Measurements from ENCODE around the gene PLEKHB1.

Gene PLEKHB1, protein sequence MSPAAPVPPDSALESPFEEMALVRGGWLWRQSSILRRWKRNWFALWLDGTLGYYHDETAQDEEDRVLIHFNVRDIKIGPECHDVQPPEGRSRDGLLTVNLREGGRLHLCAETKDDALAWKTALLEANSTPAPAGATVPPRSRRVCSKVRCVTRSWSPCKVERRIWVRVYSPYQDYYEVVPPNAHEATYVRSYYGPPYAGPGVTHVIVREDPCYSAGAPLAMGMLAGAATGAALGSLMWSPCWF

DNA sequence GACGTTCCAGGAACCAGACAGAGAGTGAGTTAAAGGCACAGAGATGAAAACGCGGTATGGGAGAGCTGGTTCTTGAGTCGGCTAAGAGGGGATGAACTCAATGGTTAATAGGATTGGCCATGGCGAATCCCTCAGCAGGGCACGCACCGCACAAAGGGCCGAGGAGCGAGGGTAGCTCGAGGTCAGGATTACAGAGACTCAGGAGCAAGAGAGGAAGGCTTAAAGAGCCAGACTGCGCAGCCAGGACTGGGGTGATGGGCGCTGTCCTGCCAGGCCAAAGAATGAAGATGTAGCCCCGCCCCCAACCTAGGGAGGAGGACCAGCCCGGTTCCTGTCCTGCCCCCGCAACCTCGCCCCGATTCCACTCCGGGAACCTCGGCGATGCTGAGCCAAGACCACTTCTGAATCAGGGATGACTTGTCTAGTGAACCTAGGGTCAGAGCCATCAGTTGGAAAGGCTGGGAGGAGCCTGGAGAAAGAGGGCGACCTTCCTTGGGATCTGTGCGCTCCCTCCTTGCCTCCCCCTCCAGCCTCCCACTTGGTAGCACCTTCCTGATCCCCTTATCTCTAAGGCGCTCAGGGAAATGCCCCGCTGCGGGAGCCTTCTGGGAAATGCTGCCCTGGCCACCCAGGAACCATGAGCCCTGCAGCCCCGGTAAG lies at the start of gene PLEKHB1:
Gene PLEKHB1 (plus strand): TSS at position 610 of the 660 bp plus-strand sequence. CDS start 28 bp downstream, at position 638.
- no peak for DNase-seq

DNA sequence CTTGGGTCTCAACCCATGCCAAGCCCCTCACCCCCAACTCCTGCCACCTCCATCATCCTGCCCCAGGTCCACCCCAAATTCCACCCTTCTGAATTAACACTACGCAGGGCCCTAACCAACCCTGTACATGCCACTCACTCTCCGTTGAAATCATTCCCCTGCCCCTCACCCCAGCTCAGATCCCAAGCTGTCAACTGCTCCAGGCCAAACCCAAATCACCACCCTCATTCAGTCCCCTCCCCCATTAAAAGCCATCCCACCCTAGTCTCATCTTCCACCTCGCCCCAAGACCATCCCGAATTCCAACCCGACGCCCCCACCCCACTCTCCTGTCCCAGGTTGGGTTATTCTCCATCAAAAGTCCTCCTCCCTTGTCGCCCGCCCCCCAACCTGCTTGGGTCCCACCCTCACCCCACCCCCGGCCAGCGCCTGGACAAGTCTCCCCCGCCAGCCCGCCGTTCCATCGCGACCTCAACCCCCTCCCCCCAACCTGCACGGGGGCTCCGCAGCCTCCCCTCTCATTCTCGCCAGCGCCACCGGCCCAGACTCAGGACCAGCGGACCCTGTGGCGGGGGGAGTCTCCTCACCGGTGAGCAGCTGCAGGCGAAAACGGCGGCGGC lies 48.9 kb upstream of the PLEKHB1 start:
- no peak for DNase-seq

DNA sequence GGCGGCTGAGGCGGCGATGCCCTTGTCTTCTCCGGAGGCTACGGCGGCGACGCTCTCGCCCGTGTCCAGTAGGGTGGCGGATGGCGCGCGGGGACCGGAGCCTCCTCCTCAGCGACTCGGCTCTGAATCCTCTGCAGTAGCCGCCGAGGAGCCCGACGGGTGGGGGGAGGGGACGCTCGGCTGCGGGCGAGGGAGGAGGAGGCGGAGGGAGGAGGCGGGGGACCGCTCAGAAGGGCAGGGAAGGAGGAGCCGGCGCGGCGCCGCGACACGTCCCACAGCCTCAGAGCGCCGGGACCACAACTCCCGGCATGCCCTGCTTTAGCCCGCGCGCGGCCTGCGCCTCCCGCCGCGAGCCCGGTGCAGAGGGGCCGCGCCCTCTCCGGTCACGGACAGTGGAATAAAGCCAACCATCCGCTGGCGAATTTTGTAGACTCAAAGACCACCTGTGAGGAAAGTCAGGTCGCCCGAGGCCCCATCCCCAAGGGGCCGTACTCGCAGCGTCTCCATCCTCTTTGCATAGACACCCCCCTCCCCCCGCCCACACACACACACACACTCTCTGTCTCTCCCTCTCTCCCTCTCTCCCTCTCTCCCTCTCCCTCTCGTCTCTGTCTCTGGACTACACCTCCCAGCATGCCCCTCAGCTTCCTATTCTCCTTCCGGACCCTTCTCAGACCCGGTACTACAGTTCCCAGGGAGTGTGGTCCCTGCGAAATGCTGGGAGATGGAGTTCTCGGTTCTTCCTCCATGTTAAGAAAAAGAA lies 48.2 kb upstream of the PLEKHB1 start, which contains the start of gene FAM168A:
Gene FAM168A (minus strand): TSS at position 157 of the 763 bp plus-strand sequence. CDS start 129,638 bp downstream, outside the sequence.
- peak; percentile 99 for DNase-seq

DNA sequence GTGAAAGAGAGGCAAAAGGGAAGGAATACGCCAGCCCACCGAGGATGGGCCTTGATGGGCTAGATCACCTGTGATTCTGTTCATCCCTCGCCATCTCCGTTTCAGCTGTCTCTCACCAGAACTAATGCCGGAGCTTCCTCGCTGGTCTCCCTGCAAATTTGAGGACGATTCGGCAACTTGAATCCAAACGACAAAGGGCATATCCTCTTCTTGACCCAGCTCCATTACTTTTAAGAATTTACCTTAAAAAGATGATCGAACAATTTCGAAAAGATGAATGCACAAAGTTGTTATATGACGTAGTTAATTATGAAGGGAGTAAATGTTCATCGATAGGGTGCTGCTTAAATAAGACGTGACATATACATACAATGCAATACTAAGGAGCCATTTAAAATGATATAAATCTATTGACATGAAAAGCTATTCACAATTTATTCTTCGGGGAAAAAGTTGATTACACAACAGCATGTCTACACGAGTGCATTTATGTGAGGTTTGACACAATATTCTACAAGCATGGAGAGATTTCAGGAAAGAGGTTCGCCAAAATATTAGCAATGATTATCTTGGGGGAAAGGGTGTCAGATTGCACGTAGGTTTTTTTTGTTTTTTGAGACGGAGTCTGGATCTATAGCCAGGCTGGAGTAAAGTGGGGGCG lies 47.5 kb upstream of the PLEKHB1 start:
- DNase-seq: peak; percentile 78

DNA sequence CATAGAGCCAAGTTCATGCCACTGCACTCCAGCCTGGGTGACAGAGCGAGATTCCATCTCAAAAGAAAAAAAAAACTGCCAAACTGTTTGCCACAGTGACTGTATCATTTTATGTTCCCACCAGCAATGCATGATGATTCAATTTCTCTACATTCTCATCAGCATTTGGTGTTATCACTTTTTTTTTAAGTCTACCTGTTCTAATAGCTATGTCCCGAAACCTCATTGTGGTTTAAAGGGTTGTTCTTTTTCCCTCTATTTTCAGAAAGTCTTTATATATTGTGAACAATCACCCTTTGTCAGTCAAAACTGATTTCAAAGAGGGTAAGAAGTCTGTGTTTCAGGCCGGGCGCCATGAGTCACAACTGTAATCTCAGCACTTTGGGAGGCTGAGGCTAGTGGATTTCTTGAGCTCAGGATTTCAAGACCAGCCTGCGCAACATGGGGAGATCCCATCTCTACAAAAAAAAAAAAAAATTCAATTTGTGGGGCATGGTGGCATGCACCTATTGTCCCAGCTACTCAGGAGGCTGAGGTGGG lies 33.7 kb upstream of the PLEKHB1 start:
- no peak for DNase-seq

DNA sequence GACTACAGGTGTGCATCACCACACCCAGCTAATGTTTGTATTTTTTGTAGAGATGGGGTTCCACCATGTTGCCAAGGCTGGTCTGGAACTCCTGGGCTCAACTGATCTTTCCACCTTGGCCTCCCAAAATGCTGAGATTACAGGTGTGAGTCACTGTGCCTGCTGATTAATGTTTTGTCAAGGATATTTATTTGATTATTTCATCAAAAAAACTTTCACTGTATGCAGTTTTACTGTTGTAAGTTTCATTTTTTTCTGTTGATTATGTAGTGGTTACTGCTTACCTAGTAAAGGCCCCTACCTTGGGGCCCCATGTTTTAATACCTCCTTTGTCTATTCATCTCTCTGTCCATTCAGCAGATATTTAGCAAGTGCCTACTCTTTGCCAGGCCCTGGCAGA lies 31.8 kb upstream of the PLEKHB1 start:
- DNase-seq: no peak

DNA sequence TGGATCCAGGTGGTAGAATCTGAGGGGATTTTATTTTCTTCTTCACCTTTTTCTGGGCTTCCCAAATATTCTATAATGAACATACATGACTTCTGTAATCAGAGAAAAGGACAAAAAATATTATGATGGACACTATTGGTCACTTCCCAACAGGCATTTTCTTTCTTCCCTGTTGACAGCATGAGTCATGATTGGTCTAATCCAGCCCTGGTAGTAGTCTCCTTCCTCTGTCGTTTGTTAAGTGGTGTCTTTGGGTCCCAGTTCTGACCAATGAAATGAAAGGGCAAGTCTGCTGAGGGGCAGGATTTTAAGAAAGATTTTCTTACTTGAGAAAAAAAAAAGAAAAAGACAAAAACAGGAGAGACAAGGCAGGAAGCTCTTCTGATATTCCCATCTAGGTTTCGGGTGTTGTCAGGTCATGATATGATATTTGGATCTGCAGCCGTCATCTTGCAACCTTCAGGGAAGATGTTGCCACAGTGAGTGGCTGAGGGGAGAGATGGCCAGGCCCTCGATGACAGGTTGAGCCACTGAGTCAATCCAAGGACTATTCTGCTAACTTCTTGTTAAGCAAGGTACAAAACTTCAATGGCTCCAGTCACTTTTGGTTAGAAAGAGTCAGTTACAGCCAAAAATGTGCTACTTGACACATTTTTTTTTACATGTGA lies 23.3 kb upstream of the PLEKHB1 start:
- no peak for DNase-seq

DNA sequence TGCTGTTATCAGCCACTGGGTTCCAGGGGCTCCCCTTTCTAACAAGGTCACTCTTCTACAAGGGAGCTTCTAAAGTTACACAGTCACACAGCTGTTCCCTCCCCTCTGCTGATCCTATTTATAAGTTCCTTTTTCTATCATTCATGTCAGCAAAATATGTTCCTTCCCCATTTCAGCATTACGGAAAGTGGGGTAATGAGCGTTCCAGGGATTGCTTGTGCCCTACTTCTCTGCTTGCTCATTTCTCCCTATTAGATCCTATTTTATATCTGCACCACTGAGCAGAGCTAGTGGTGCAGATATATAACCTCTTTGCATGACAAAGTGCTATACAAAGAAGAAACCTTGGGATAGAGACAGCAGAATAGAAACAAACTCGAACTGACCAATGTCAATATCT lies 22.7 kb upstream of the PLEKHB1 start:
- no peak for DNase-seq

DNA sequence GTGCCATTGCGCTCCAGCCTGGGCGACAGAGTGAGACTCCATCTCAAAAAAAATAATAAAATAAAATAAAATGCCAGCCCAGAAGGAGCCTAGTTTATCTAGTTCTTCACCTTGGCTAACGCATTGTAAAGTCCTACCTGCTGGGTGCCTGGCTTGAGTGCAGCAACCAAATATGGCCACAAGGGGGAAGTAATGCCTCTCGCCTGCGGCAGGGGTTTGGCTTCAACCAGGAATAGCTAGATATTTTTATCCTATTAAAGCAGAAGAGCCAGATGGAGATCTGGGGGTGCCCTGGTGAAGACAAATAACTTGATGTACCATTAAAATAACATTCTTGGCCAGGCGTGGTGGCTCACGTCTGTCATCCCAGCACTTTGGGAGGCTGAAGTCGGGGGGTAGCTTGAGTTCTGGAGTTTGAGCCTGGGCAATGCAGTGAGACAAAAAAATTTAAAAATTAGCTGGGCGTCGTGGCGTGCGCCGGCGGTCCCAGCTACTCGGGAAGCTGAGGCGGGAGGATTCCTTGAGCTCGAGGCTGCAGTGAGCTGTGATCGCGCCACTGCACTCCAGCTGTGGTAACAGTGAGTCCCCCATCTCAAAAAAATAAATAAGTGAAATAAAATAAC lies 20.6 kb upstream of the PLEKHB1 start:
- peak; percentile 79 for DNase-seq

DNA sequence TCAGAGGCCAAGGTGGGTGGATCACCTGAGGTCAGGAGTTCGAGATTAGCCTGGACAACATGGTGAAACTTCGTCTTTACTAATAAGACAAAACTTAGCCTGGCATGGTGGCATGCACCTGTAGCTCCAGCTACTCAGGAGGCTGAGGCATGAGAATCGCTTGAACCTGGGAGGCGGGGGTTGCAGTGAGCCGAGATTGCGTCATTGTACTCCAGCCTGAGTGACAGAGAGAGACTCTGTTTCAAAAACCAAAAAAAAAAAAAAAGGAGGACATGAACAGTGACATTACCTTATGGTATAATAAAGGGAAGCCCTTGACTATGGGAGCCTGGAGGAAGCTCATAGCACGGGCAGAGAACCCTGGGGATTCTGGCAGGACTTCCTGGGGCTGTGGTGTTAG lies 16.5 kb upstream of the PLEKHB1 start:
- no peak for DNase-seq

DNA sequence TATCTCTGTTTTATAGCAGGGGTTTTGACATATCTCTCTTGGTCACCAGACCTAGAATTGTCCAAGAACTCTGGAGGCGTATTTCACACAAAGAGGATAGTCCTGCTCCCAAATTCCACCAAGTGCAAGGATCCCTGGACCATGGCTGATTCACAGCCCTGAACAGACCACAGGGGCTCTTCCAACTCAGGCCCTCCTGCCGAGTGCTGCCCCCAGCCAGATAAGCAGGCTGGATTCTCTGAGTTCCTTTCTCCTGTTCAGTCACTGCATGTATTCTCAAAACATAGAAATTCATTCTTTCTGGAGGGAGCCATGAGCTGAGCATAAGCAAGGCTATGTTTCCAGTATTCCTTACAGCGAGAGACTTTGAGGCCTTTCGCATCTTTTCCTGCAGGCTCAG lies 13.4 kb upstream of the PLEKHB1 start:
- no peak for DNase-seq

DNA sequence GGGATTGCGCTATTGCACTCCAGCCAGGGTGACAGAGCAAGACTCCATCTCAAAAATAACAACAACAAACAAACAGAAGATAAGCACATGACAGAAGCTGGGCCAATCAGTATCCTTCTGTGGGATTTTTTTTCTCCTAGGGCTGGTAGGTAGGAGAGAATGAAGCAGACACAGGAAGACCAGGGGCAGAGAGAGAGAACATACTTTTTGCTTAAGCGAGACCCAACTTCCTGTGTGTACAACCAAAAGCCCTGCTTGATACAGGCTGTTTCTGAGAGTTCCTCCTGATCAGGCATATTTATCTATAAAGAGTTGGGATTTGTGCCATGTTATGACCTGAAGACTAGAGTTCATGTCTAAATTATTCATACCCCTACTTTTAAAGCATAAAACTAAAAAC lies 12.4 kb upstream of the PLEKHB1 start:
- DNase-seq: no peak

DNA sequence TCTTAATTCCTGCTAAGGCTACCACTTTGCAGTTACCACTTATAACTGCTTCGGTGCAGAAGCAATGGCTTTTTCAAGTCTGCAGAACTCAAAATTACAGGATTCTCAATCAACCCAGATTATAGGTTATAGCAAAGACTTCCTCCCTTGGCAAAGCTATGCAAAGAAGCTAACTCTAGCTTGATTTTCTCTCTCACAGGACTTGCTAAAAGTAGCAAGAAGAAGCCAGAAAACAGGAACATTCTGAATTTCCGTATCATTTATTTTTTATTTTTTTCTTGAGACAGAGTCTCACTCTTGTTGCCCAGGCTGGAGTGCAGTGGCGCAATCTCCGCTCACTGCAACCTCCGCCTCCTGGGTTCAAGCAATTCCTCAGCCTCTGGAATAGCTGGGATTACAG lies 10.7 kb upstream of the PLEKHB1 start:
- no peak for DNase-seq

DNA sequence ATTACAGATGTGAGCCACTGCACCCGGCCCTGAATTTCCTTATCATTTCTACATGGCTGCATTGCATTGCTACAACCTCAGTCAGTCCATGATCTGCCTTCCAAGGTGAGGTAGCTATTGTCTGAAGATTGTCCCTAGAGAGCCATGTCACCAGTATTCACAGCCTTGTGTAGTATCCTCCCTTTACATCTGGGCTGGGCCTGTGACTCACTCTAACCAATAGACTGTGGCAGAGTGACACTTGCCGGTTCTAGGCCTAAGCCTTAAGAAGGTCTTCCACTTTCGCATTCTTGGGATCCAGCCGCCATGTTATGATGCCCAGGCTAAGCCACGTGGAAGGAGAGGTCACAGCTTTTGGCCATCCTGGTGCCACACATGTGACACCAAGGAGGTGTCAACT lies 10.1 kb upstream of the PLEKHB1 start:
- DNase-seq: no peak

DNA sequence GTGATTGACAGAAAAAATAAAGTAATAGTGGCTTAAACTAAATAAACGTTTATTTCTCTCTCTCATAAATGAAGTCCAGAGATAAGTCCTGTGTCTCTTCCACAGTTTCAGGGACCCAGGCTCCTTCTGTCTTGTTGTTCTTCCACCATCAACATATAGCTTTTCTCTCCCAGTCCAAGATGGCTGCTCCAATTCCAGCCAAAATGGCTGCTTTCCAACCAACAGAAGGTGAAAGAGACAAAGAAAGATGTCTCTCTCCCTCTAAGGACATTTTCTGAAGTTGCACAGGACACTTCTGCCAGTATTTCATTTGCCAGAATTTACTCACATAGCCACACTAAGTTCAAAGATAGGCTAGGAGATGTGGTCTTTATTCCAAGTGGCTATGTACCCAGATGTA lies 9.4 kb upstream of the PLEKHB1 start:
- DNase-seq: no peak

DNA sequence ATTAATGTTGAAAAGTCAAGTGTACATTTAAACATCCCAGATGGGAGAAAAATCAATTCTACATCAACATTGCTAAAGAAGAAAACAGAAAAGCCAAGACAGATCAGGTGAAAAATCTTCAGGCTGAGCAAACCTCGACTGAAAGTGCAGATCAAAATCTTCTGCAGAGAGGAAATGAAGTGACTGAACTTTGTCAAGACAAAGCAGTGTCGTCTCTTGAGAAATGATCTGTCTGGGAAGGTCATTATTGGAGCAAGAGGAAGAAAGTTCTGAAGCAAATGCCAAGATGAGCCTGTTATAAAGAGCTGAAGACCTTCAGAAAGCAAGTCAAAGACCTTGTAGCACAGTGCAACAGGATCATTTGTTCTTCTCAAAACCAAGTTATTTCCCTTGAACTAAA lies 5.8 kb upstream of the PLEKHB1 start:
- DNase-seq: no peak

DNA sequence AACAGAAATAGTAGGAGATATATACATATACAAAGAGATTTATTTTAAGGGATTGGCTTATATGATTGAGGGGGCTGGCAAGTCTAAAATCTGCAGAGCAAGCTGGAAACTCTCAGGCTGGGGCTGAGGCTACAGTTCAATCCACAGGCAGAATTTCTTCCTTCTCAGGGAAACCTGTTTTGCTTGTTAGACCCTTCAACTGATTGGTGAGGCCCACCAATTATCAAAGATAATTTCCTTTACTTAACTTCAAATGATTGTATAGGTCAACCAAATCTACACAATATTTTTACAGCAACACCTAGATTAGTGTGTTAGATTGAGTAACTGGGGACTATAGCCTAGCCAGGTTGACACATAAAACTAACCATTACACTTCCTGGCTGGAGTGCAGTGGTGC lies 4.7 kb upstream of the PLEKHB1 start:
- no peak for DNase-seq

DNA sequence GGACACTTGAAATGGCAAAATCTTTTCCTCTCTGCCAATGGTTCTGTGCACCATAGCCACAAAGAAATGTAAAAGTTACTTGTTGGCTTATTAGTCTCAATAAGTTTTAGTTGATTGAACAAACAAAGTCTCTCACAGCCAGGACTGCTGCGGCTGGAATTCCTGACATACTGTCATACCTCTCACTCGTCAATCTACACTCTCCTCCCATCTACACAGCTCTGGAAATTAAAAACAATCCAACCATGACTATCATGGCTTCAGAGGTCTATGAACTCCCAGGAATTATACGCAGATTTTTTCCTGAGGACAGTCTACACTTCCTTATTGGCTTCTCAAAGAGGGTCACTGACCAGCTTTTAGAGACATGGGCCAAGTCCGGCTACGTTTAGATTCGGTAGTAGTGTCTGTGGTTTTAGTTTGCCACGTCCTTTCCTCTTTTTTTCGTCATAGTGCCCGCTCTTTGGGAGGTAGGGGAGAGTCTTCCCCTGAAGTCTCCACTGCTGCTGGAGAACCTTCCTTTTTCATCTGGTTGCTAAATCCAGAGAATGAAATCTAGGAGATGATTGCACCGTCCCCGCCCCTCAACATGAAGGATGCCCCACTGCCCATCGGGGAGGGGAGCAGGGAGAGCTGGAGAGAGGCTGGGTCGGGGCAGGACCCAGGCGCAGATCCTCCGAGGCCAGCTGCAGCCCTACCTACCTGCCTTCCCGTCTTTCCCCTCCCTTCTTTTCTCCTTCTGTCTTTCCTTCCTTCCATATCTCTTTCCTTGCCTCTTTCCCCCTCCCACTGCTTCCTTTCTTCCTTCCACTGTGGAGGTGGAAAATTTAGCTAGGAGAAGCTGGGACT lies 1.0 kb upstream of the PLEKHB1 start:
- no peak for DNase-seq

DNA sequence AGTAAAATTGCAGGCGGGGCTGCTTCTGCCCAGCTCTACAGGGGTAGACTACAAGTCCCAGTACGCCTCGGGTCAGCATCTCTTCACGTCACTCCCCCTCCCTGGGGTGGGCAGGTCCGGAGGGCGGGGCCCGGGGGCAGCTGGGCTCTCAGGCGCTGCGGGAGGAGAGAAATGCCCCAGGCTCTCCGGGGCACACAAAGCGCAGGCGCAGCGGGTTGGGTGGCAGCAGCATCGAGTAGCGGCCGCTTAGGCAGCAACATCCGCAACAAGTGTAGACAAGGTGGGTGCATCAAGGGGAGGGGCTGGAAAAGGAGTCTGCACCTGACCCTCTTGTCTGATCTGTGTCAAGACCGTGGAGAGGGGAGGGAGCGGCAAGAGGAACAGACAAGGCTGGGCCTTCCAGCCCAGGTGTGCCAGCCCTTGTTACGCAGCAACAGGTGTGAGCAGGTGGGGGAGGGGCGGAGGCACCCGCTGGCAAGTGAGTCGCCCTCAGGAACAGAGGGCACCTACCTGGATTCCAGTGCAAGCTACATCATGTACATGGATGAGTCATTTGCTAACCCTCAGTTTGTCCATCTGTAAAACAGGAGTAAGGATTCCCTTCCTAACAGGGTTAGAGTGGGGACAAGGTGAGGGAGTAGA lies 1.2 kb downstream of the PLEKHB1 start:
- DNase-seq: peak; percentile 94

DNA sequence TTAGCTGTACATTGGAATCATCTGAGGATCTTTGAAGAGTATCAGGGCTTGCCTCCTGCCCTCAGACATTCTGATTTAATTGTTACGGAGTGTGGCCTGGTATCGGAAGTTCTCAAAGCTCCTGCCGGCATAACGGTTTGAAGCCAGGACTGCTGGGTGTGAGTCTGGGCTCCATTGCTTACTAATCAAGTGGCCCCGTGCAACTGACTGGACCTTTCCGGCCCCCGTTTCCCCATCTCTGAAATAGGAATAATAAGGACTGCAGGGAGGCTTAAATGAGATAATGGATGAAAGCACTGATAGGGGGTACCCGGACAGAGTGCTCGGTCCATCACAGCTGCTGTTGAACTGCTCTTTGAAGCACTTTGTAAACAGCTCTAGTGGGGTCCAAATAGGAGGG lies 1.7 kb downstream of the PLEKHB1 start:
- no peak for DNase-seq
